ENCODE results near the gene CENPM.

- TF ChIP-seq CTCF (optimal IDR thresholded peaks at IDR 0.05 in 1 of 3, IDR thresholded peaks at IDR 0.05 in 1 of 3, conservative IDR thresholded peaks at IDR 0.05 in 1 of 3; ENCODE audit: extremely low read depth in 1 of 3, insufficient read depth in 2 of 3, low read length in 3 of 3) (no peak), EZH2 (IDR thresholded peaks at IDR 0.05; ENCODE audit: low read length) (no peak)
Measured at GRCh38 chr22:41905411-41906202, 41.3 kb downstream of the CENPM start.
